Measurements from ENCODE around the gene IQSEC1. TPM values are rescaled to one million over a fixed set of nuclear protein-coding genes. Genes with fewer than 3 reads are reported as not detected.

IQSEC1 gene
- total and polyA plus RNA-seq, 8 donors = 24.9 to 57.0 (median 34.2) TPM

DNA sequence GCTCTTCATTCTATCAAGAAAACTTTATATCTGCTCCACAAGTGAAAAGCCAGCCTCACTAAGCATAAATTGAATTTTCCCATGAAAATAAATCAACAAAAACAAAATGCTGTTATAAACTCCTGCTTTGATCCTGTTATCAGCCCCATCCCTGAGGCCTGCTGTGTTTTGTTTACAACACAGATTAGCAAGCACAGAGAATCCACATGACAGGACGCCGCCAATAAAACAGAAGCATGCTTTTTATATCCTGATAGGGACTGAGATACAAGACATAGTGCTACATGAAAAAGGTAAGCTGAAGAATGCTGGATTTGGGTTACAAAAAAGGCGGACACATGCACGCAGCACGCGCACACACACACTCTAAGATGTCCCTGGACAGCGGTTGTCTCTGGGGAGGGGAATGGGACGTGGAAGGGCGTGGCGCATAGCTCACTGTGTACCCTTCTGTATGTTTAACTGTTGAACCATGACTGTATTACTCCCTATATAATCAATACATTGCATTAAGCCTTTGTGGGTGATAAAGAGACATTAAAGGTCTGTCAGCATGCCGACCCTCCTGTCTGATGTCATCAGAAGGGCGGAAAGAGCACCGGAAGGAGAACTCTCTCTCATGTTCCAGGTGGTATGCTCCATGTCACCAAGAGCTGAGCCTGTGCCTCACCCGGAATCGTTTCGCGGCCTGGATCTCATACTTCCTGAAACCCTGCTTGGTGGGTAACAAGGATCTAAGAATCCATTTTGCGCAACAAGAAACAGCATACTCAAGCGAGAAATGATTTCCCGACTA is 93.9 kb downstream of the IQSEC1 start:
- peaks cover 0 to 11% of the 10 kb centered on the region in 2 donors for H3K4me1 ChIP-seq
- no peak for ATAC-seq
- no peaks in the 10 kb centered on the region for H3K36me3 ChIP-seq
- H3K9me3 ChIP-seq = no peaks in the 10 kb centered on the region
- intact Hi-C loops (cut with DNase I) = no loop called here
- no peak overlapping the region for H3K27ac ChIP-seq
- TF ChIP-seq, protein P1, sequence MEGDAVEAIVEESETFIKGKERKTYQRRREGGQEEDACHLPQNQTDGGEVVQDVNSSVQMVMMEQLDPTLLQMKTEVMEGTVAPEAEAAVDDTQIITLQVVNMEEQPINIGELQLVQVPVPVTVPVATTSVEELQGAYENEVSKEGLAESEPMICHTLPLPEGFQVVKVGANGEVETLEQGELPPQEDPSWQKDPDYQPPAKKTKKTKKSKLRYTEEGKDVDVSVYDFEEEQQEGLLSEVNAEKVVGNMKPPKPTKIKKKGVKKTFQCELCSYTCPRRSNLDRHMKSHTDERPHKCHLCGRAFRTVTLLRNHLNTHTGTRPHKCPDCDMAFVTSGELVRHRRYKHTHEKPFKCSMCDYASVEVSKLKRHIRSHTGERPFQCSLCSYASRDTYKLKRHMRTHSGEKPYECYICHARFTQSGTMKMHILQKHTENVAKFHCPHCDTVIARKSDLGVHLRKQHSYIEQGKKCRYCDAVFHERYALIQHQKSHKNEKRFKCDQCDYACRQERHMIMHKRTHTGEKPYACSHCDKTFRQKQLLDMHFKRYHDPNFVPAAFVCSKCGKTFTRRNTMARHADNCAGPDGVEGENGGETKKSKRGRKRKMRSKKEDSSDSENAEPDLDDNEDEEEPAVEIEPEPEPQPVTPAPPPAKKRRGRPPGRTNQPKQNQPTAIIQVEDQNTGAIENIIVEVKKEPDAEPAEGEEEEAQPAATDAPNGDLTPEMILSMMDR (IDR thresholded peaks at IDR 0.05) = no peak
- H3K27me3 ChIP-seq = no peaks in the 10 kb centered on the region
- DNase-seq = peak in 1 of 4 donors; percentile 29
- H3K4me3 ChIP-seq = no peak overlapping the region

DNA sequence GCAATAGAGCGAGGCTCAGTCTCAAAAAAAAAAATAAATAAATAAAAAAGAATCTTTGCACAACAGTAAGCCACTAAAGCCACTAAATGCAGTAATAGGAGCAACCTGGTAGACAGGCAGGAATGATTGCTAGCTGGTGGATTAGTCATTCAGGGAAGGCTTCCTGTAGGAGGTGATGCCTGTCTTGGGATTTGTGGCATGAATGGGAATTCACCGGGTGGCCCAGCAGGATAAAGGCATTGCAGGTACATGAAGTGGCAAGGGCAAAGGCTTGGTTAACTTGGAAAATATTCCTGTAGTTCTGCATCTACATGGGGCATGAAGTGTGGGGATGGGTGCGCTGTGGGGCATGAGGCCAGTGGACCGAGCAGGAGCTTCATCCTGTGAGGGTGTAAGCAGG is 94.5 kb downstream of the IQSEC1 start:
- Histone ChIP-seq H3K27me3 (no peaks in the 10 kb centered on the region), H3K36me3 (no peaks in the 10 kb centered on the region), H3K27ac (no peak overlapping the region), H3K9me3 (no peaks in the 10 kb centered on the region), H3K4me3 (no peak overlapping the region), H3K4me1 (peaks cover 0 to 10% of the 10 kb centered on the region in 2 donors)
- DNase-seq (peak in 1 of 4 donors; percentile 18), ATAC-seq (no peak)
- intact Hi-C loops (cut with DNase I) = no loop called here
- TF ChIP-seq, protein P1 (IDR thresholded peaks at IDR 0.05) = no peak

DNA sequence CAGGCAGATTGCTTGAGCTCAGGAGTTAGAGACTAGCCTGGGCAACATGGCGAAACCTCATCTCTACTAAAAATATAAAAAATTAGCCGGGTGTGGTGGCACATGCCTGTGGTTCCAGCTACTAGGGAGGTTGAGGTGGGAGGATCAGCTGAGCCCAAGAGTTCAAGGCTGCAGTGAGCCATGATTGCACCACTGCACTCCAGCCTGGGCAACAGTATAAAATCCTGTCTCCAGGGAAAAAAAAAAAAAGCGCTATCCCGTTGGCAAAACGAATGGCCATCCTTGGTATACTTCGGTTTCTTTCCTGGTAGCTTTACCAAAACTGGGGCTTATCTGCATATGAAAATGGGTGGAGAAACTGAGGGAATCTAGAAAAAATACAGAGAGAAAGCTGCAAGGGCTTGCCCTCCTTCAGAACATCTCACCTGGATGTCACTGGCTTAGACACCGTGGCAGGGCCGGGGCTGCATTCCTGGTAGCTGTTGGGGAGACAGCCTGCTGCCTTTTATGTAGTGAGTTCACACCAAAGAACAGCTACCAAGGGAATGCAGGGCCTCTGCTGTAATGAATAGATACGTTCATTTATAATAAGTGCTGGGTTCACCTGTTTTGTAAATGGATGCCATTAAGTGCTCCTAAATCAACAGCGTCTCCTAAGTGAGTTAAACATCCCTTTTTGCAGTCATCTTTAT is 96.0 kb downstream of the IQSEC1 start:
- no peaks in the 10 kb centered on the region for H3K27me3 ChIP-seq
- H3K4me1 ChIP-seq = peaks cover 0 to 10% of the 10 kb centered on the region in 2 donors
- no peak overlapping the region for H3K27ac ChIP-seq
- no peaks in the 10 kb centered on the region for H3K36me3 ChIP-seq
- TF ChIP-seq, protein P1 (IDR thresholded peaks at IDR 0.05) = no peak
- no peaks in the 10 kb centered on the region for H3K9me3 ChIP-seq
- no peak for ATAC-seq
- intact Hi-C loops (cut with DNase I) = no loop called here
- no peak for DNase-seq
- H3K4me3 ChIP-seq = no peak overlapping the region

DNA sequence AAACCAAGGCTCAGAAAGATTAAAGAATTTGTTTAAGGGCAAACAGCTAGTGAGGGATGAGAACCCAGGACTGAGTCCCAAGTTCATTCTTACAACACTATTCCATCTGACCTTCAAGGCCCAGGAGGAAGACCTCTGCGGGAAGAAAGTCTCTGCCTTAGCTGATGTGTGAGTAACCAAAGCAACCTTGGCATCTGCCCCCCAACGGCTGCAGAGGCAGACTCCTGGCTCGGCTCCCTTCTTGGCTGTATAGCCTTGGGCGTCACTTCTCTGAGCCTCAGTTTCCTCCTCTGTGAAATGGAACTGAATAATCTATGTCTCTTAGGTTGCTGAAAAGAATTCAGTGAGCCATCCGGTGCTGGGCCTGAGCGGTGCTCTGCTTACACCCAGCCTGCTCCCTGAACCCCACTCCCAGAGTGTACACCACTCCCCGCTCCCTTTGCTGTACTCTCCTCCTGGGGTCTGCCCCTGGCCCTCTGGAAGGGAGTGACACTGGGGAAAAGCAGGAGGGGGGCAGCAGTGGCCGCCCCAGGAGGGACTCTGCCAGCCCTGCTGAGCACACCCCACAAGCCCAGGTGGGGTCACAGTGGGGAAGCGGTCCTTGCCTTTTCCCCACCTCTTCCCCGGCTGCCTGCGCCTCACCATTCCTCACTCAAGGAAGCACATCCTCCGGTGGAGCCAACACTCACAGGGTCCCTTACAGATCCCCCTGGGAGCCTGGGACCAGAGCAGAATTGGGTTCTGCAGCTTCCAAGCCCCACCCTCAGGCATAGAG is 97.3 kb downstream of the IQSEC1 start:
- no peaks in the 10 kb centered on the region for H3K27me3 ChIP-seq
- intact Hi-C loops (cut with DNase I) = no loop called here
- peak in 1 of 4 donors; percentile 49 for DNase-seq
- TF ChIP-seq, protein P1 (IDR thresholded peaks at IDR 0.05) = no peak
- peaks cover 0 to 10% of the 10 kb centered on the region in 2 donors for H3K4me1 ChIP-seq
- no peaks in the 10 kb centered on the region for H3K36me3 ChIP-seq
- no peaks in the 10 kb centered on the region for H3K9me3 ChIP-seq
- H3K4me3 ChIP-seq = no peak overlapping the region
- no peak overlapping the region for H3K27ac ChIP-seq
- ATAC-seq = no peak
